ENCODE data around the gene SPTLC1. TPM values are rescaled to one million over a fixed set of nuclear protein-coding genes. Genes with fewer than 3 reads are reported as not detected.
A peak's percentile ranks its signal among the peaks of the same experiment; 100 is the strongest.
"Not testable (repeated sequence)": the region's sequence is repeated elsewhere in the genome, so short reads cannot be mapped to it uniquely, and the experiment has no call there.

SPTLC1 gene
- polyA plus RNA-seq, 1 donor (not counting 4 experiments of a cell fraction or from before 2014, with no cell fraction given), result 123 TPM

DNA sequence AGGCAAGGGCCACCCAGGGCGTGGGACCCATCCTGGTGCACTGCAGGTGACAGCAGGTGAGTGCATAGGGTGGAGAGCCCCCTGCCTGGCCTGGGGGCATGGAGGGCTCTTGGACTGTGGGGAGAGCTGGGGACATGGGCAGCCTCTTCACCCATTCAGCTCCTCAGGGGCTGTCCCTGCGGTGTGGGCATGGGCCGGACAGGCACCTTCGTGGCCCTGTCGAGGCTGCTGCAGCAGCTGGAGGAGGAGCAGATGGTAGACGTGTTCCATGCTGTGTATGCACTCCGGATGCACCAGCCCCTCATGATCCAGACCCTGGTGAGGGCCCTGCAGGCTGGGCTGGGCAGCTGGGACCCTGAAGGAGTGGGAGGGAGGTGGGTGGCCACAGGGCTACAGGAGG lies 20.4 kb upstream of the SPTLC1 start:
- Histone ChIP-seq H3K79me2 (ENCODE audit: control insufficient read depth, insufficient read depth, low read length) (no peaks in the 10 kb centered on the region), H3K9ac (ENCODE audit: control insufficient read depth, extremely low read depth, insufficient read depth, low read length) (no peak overlapping the region), H2AFZ (ENCODE audit: control insufficient read depth, low read length) (no peak overlapping the region), H3K4me2 (ENCODE audit: control insufficient read depth, extremely low read depth, insufficient read depth, low read depth, low read length) (no peak overlapping the region), H4K20me1 (ENCODE audit: control insufficient read depth, extremely low read depth, insufficient read depth, low read length) (no peaks in the 10 kb centered on the region), H3K27me3 (ENCODE audit: control insufficient read depth, extremely low read depth, insufficient read depth, low read length) (peaks cover 11% of the 10 kb centered on the region), H3K4me1 (ENCODE audit: control insufficient read depth, extremely low read depth, insufficient read depth, low read length) (peaks cover 10% of the 10 kb centered on the region), H3K27ac (ENCODE audit: control insufficient read depth, insufficient read depth, low read length) (no peak overlapping the region), H3K36me3 (ENCODE audit: control insufficient read depth in 2 of 2, extremely low read depth in 1 of 2, insufficient read depth in 2 of 2, low read length in 2 of 2) (no peaks in the 10 kb centered on the region), H3K9me1 (ENCODE audit: control insufficient read depth, extremely low read depth, insufficient read depth, low read length) (no peaks in the 10 kb centered on the region), H3K4me3 (ENCODE audit: control insufficient read depth in 2 of 3, extremely low read depth in 1 of 3, insufficient read depth in 2 of 3, low read depth in 1 of 3, low read length in 3 of 3) (no peak overlapping the region), H3K9me3 (ENCODE audit: control insufficient read depth, low read depth, low read length) (no peaks in the 10 kb centered on the region)
- no peak for TF ChIP-seq EZH2 (IDR thresholded peaks at IDR 0.05; ENCODE audit: low read length)
- TF ChIP-seq, protein P1, sequence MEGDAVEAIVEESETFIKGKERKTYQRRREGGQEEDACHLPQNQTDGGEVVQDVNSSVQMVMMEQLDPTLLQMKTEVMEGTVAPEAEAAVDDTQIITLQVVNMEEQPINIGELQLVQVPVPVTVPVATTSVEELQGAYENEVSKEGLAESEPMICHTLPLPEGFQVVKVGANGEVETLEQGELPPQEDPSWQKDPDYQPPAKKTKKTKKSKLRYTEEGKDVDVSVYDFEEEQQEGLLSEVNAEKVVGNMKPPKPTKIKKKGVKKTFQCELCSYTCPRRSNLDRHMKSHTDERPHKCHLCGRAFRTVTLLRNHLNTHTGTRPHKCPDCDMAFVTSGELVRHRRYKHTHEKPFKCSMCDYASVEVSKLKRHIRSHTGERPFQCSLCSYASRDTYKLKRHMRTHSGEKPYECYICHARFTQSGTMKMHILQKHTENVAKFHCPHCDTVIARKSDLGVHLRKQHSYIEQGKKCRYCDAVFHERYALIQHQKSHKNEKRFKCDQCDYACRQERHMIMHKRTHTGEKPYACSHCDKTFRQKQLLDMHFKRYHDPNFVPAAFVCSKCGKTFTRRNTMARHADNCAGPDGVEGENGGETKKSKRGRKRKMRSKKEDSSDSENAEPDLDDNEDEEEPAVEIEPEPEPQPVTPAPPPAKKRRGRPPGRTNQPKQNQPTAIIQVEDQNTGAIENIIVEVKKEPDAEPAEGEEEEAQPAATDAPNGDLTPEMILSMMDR (optimal IDR thresholded peaks at IDR 0.05 in 1 of 3, IDR thresholded peaks at IDR 0.05 in 1 of 3, conservative IDR thresholded peaks at IDR 0.05 in 1 of 3; ENCODE audit: extremely low read depth in 1 of 3, insufficient read depth in 2 of 3, low read length in 3 of 3), result no peak
- FAIRE-seq, result no peak
- dilution Hi-C loops (cut with MboI; ENCODE audit: extremely low pct_ligation_motif_present, low sequenced_read_pairs), result no loop called here
- DNase-seq (ENCODE audit: low read depth, low spot score), result no peak

DNA sequence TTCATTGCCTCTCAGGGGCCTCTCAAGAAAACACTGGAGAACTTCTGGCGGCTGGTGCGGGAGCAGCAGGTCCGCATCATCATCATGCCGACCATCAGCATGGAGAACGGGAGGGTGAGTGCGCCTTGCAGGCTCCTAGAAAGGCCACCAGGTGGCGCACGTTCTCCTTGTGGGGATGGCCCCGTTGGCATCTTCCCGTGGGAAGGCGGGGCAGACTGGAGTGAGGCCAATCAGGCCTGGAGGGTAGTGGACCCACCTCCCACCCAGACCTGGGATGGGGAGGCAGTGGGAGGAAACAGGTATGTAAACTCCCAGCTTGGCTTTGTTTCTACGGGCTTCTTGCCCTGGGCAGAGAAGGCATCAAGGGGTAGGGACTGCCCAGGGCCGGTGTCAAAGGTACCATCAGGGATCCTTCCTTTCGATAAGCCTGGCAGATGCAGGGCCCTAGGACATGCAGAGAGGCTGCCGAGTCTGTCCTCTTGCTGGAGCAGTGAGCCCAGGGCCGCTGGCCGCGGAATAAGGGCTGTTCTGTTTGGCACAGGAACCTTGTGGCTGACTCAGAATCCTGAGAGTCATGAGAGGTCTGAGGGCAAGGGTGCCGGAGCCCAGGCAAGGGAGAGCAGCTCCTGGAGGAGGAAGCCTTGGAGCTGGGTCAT lies 18.9 kb upstream of the SPTLC1 start:
- Histone ChIP-seq H3K27ac (ENCODE audit: control insufficient read depth, insufficient read depth, low read length) (peak overlapping the region; percentile 14), H3K4me2 (ENCODE audit: control insufficient read depth, extremely low read depth, insufficient read depth, low read depth, low read length) (peak overlapping the region; percentile 90), H3K4me1 (ENCODE audit: control insufficient read depth, extremely low read depth, insufficient read depth, low read length) (peaks cover 8% of the 10 kb centered on the region), H3K9ac (ENCODE audit: control insufficient read depth, extremely low read depth, insufficient read depth, low read length) (peak overlapping the region; percentile 54), H3K9me1 (ENCODE audit: control insufficient read depth, extremely low read depth, insufficient read depth, low read length) (no peaks in the 10 kb centered on the region), H3K79me2 (ENCODE audit: control insufficient read depth, insufficient read depth, low read length) (no peaks in the 10 kb centered on the region), H4K20me1 (ENCODE audit: control insufficient read depth, extremely low read depth, insufficient read depth, low read length) (no peaks in the 10 kb centered on the region), H2AFZ (ENCODE audit: control insufficient read depth, low read length) (peak overlapping the region; percentile 93), H3K4me3 (ENCODE audit: control insufficient read depth in 2 of 3, extremely low read depth in 1 of 3, insufficient read depth in 2 of 3, low read depth in 1 of 3, low read length in 3 of 3) (peak overlapping the region; percentile 1 to 65 (median 38)), H3K36me3 (ENCODE audit: control insufficient read depth in 2 of 2, extremely low read depth in 1 of 2, insufficient read depth in 2 of 2, low read length in 2 of 2) (no peaks in the 10 kb centered on the region), H3K27me3 (ENCODE audit: control insufficient read depth, extremely low read depth, insufficient read depth, low read length) (peaks cover 9% of the 10 kb centered on the region), H3K9me3 (ENCODE audit: control insufficient read depth, low read depth, low read length) (no peaks in the 10 kb centered on the region)
- DNase-seq (ENCODE audit: low read depth, low spot score) (peak; percentile 46), FAIRE-seq (peak; percentile 61)
- TF ChIP-seq EZH2 (IDR thresholded peaks at IDR 0.05; ENCODE audit: low read length), result peak; percentile 8
- TF ChIP-seq, protein P1 (optimal IDR thresholded peaks at IDR 0.05 in 1 of 3, IDR thresholded peaks at IDR 0.05 in 1 of 3, conservative IDR thresholded peaks at IDR 0.05 in 1 of 3; ENCODE audit: extremely low read depth in 1 of 3, insufficient read depth in 2 of 3, low read length in 3 of 3), result peak; percentile 79 to 96 (median 88)
- dilution Hi-C loops (cut with MboI; ENCODE audit: extremely low pct_ligation_motif_present, low sequenced_read_pairs), result no loop called here

DNA sequence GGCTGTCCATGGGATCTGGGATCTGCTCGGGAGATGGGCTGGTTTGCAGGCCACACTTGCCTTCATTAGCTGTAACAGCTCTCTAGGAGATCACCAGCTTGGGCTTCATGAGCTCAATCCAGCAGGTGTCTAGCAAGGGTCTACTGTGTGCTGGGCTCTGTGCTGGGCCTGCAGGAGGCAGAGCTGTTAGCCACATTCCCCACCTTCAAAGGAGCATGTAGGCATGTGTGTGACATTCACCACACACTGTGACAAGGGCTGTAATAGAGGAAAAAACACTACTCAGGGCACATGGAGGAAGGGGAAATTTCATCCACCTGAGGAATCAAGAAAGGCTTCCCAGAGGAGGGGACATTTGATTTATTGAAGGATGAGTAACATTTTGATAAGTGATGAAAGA lies 17.7 kb upstream of the SPTLC1 start:
- H3K36me3 ChIP-seq (ENCODE audit: control insufficient read depth in 2 of 2, extremely low read depth in 1 of 2, insufficient read depth in 2 of 2, low read length in 2 of 2); H3K27ac ChIP-seq (ENCODE audit: control insufficient read depth, insufficient read depth, low read length); H3K9ac ChIP-seq (ENCODE audit: control insufficient read depth, extremely low read depth, insufficient read depth, low read length); dilution Hi-C loops (cut with MboI; ENCODE audit: extremely low pct_ligation_motif_present, low sequenced_read_pairs); H3K4me2 ChIP-seq (ENCODE audit: control insufficient read depth, extremely low read depth, insufficient read depth, low read depth, low read length); H4K20me1 ChIP-seq (ENCODE audit: control insufficient read depth, extremely low read depth, insufficient read depth, low read length); H2AFZ ChIP-seq (ENCODE audit: control insufficient read depth, low read length); H3K27me3 ChIP-seq (ENCODE audit: control insufficient read depth, extremely low read depth, insufficient read depth, low read length); H3K9me3 ChIP-seq (ENCODE audit: control insufficient read depth, low read depth, low read length); H3K9me1 ChIP-seq (ENCODE audit: control insufficient read depth, extremely low read depth, insufficient read depth, low read length); H3K4me3 ChIP-seq (ENCODE audit: control insufficient read depth in 2 of 3, extremely low read depth in 1 of 3, insufficient read depth in 2 of 3, low read depth in 1 of 3, low read length in 3 of 3); FAIRE-seq; H3K79me2 ChIP-seq (ENCODE audit: control insufficient read depth, insufficient read depth, low read length); DNase-seq (ENCODE audit: low read depth, low spot score); H3K4me1 ChIP-seq (ENCODE audit: control insufficient read depth, extremely low read depth, insufficient read depth, low read length): not testable (repeated sequence)
